ENCODE data around the gene RARG.

RARG gene

DNA sequence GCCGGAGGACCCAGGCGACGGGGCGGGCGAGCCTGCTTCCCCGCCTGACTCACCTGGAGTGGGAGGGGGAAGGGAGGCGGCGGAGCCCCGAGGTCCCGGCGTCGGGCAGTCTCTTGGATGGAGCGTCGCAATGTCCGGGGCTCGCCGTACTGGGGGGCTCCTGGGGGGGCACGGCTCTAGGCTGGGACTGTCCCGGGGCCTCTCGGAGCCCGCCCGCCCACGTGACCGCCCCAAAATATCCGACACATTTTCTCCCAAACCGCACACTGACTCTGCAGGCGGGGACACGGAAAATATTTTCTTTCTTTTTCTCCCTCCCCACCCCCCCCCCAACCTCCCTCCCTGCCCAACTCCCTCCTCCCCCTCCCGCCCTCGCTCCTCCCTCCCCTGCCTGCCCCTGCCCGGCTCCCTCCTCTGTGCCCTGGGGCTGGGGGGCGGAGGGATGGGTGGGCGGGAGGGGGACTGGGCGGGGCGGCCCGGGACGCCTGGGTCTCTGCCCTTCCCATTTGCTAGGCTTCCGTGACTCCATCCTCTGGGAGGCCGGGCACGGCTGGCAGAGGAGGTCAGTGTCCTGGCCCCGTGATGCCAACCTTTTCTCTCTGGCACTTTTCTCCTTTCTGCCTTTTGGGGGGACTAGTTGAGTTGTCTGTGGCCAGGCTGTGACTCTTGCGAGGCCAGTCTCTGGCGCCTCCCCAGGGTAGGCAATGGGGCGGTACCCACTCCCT lies at the start of gene RARG:
Gene RARG (minus strand): TSS at position 289 of the 725 bp plus-strand sequence. CDS start 4,664 bp downstream, outside the sequence.
- peak; percentile 92 for DNase-seq (ENCODE audit: low spot score)

DNA sequence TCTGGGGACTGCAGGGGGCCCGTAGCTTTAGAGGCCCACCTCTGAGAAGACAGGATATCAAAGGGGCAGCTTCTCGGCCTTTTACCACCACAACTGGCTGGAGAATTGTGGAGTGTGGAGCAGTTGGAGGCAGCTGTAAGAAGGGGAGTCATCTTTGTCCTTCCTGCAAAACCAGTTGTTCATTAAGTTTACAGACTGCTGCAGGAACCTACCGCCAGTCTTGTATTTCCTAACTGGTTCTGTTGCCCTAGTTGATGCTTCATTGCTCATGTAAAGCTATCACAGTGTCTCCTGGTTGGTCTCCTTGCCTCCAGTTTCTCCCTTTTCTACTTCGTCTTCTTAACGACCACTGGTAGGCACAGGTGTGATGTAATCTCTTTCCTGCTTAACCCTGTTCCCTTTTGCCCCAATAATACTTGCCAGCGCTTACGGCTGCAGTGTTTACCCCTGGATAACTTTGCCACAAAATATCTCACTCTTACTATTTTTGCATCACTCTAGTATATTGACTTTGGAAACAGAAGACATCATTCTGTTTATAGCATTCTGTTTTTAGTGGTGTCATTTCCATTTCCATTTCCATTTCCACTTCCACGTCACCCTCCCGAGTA lies 48.0 kb upstream of the RARG start:
- DNase-seq (ENCODE audit: low spot score) = no peak

DNA sequence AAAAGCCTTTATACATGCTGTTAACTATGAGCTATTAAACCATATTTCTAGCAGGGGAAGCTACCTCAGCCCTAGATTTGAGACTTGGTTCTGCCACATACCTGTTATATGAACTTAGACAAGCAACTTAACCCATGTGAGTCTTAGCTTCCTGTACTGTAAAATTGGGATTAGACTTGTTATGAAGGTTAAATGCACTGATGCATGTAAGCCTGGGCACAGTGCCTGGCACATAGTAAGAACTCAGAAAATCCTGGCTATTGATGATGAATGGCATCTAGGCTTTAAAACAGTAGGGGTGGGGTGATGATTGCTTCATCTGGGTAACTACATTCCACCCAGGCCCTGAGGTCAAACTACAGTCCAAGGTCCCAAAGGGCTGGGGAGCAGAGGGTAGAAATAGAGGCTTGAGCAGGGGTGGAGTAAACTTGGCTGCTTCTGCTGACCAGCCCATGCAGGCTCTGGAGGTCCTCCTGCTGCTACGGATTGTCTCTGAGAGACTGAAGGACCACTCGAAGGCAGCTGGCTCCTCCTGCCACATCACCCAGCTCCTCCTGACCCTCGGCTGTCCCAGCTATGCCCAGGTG lies 47.4 kb upstream of the RARG start:
- DNase-seq (ENCODE audit: low spot score) = no peak

DNA sequence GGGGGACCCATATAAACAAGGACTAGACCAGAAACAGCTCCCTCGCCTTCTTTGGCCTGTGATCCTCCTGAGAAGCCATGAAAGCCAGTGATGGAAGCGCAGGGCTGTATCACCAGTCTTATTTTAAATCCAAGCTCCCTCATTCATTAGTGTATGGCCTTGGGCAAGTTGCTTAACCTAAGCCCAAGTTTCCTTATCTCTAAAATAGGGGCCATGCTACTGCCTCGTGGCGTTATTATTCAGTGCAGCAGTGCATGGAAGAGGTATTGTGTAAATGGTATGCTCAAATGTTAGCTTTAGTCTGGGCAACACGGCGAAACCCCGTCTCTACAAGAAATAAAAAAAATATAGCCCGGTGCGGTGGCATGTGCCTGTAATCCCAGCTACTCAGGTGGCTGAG lies 46.0 kb upstream of the RARG start:
- DNase-seq (ENCODE audit: low spot score) = no peak

DNA sequence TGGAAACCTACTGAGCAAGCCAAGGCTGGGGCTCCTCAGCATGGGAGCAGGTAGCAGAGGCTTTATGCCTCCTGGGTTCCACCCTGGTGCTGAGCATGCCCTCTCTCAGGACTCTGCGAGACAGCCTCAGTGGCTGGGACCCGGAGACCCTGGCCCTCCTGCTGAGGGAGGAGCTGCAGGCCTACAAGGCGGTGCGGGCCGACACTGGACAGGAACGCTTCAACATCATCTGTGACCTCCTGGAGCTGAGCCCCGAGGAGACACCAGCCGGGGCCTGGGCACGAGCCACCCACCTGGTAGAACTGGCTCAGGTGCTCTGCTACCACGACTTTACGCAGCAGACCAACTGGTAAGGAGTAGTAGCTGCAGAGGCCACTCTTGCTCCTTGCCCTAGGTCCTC lies 44.5 kb upstream of the RARG start:
- DNase-seq (ENCODE audit: low spot score) = no peak

DNA sequence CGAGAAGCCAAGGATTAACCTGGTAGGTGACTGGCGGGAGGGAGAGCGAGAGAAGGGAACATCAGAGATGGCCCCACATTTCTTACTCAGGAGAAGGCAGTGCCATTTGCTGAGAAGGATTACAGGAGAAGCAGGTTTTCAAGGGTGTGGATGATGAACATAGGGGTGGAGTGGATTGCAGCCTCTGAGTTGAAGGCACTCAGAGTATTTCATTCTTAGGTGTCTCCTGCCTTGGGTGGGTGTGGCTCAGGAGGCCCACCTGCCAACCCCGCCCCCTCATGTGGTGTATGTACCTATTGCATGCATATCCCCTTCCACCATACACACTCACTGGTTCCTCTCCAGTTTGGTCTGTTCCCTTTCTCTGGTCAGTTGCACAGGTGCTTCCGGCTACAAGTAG lies 42.4 kb upstream of the RARG start:
- DNase-seq (ENCODE audit: low spot score) = no peak

DNA sequence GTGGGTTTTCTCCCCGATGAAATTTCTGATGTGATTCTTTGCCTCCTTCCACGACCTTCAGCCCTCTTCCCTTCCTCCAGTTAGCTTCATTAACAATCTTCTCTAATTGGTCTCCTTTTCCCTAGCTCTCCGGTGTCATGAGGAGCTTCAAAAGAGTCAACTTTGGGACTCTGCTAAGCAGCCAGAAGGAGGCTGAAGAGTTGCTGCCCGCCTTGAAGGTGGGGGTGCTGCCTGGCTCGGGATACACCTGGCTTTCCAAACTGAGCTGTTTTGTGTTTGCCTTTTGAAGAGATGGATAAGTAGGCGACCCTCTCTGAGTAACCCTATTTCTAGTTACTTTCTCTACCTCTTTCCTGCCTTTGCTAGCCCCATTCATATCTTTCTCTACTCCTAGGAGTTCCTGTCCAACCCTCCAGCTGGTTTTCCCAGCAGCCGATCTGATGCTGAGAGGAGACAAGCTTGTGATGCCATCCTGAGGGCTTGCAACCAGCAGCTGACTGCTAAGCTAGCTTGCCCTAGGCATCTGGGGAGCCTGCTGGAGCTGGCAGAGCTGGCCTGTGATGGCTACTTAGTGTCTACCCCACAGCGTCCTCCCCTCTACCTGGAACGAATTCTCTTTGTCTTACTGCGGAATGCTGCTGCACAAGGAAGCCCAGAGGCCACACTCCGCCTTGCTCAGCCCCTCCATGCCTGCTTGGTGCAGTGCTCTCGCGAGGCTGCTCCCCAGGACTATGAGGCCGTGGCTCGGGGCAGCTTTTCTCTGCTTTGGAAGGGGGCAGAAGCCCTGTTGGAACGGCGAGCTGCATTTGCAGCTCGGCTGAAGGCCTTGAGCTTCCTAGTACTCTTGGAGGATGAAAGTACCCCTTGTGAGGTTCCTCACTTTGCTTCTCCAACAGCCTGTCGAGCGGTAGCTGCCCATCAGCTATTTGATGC lies 36.9 kb upstream of the RARG start:
- DNase-seq (ENCODE audit: low spot score) = peak; percentile 34

DNA sequence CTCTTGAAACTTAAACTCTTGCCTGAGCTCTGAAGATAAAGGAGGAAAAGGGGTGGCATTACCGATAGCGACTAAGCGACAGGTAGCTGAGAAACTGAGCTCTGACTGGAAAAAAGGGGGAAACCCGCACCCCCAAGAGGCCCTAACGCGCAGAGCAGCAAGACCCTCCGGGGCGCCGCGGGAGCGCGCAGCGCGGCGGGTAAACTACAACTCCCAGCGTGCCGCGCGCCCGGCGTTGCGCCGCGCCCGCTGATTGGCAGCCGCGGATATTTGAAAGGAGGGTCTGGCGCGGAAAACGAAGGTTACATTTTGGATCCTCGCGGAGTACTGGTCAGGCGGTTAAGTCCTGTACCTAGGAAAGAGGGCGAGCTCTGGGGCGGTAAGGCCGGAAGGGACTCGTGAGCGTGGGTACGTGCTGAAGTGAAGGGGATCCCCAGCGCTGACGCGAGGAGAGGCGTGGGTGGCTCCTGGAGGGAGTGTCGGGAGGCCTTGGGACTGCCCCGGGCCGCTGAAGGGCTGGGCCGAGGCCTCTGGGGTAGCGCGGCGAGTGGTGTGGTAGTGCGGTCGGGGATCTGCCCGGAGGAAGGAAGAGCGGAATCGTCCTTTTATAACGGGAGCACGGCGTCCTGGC lies 36.1 kb upstream of the RARG start, which contains the start of gene ESPL1:
Gene ESPL1 (plus strand): TSS at position 301 of the 631 bp plus-strand sequence. CDS start 468 bp downstream, outside the sequence.
- peak; percentile 93 for DNase-seq (ENCODE audit: low spot score)

DNA sequence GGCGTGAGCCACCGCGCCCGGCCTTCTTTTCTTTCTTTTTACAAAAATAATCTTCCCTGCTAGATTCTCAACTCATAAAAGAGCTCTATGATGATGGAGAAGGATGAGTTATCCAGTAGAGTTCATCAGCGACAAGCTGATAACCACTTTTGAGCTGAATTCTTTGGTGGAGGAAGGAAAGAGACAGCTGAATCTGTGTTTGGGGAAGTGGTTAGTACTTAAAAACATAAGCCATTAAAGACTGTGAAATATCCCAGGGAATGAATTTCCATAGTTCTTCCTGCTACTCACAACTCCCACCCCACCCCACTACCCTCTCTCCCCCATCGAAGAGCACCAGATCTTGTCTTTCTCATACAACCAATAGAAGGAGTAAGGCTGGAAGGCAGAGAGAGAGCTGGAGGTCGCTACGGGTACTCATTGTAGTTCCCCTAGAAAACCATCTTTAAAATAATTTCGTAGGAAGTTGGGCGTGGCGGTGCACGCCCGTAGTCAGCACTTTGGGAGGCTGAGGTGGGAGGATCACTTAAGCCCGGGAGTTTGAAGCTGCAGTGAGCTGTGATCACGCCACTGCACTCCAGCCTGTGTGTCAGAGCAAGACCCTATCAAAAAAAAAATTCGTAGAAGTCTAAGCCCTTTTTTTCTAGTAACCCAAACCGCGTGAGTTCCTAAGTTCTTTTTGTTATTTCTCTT lies 35.4 kb upstream of the RARG start:
- no peak for DNase-seq (ENCODE audit: low spot score)

DNA sequence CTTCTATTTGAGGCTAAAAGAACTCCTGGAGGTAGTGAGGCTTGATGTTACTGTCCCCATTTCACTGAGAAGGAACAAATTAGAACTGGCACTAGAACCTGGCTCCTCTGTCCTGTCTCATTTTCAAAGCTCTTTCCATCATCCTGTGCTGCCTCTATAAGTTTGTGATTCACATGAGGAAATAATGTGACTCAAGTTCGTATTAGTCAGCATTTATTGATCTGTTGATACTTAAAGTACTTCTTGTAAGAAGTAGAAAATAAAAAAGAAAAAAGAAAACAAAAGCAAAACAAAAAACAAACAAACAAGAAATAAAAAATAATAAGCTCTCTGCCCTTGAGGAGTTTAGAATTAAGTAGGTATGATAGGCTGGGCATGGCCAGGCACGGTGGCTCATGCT lies 33.8 kb upstream of the RARG start:
- no peak for DNase-seq (ENCODE audit: low spot score)

DNA sequence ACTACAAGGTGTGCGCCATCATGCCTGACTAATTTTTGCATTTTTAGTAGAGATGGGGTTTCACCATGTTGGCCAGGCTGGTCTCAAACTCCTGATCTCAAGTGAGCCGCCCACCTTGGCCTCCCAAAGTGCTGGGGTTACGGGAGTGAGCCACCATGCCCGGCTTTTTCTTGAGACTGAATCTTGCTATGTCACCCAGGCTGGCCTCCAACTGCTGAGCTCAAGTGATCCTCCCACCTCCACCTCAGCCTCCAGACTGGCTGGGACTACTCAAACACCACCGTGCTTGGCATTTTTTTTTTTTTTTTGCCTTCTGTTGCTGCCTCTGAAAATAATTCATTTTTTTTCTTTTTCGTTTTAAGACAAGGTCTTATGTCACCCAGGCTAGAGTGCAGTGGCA lies 27.9 kb upstream of the RARG start:
- DNase-seq (ENCODE audit: low spot score) = no peak

DNA sequence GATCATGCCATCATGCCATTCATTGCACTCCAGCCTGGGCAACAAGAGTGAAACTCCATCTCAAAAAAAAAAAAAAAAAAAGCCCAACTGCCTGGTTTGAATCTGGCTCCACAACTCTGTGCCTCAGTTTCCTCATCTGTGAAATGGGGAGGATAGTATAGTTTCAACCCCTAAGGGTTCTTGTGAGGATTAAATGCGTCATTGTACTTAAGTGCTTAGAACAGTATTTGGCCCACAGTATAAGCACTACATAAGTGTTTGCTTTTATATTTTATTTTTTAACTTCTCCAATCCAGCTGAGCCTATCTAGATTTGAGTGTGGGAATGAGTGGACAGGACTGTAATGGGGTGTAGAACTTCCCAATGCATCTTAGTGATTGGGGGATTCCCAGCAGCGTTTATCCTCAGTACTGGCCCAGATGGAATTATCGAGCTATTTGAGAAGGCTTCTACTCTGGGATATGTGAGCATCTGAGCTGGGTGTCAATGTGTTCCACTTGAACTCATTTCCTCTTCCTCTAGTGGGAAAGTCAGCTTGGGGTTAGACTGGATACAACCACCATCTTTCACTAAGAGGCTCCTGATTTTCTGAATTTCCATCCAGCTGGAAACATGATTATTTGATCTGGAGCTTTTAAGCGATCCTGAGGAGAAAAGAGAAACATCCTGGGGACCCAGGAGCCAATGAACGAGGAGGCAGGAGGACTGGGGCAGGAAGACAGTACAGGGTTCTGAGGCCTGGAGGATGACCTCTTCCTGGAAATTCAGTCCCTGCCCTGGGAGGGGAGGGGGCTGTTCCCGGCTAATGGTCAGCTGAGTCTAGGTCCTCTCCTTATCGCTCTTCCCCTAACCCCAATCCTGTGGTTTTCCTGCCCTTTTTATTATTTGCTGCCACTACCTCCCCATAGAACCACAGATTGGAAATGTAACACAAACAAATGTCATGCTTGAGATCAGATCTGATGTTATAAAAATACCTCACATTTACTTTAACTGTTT lies 26.8 kb upstream of the RARG start:
- DNase-seq (ENCODE audit: low spot score) = no peak

DNA sequence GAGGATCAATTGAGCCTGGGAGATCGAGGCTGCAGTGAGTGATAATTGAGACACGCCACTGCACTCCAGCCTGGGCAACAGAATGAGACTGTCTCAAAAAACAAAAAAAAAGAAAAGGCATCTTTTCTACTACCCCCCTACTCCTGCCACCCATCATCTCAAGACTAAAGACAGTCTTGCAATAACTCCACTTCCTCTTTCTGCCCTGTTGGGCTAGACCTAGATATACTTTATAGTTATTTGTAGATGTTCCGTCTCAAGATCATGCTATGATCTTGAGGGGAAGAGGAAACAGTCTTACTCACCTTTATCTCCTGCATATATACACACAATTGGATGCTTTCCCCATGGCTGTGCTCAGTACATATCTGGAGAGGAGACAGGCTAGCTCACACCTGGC lies 24.0 kb upstream of the RARG start:
- DNase-seq (ENCODE audit: low spot score) = no peak

DNA sequence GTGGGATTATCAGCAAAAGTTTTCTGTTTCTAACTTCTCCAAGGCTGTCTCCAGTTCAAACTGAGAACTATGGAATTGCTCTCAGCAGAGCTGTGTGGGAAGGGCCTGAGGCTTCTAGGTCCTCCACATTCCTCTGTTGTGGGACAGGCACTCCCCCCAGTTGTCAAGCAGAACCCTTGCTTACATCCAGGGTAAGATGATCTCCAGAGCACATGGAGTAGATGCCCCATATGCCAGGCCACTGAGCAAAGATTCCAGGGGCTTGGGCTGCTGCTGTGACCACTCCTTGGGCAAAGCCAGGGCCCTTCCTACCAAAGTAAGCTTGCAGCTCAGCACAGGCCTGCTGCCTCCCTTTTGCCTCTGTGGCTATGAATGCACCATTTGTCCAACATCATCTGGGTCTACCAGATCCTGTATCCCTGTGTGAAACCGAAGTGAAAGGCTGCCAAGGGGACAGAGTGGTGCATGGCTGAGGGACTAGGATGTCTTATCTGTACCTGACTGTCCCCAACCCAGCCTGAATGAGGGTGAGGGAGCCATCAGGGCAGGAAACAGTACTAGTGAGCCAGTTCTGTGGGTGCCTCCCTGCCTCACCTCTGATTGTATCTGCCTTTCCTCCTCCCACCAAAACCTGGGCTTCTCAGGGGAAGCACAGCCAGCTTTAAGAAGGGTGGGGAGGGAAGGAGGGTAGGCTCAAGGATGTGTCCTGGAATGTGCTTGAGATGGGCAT lies 23.0 kb upstream of the RARG start:
- DNase-seq (ENCODE audit: low spot score) = peak; percentile 2

DNA sequence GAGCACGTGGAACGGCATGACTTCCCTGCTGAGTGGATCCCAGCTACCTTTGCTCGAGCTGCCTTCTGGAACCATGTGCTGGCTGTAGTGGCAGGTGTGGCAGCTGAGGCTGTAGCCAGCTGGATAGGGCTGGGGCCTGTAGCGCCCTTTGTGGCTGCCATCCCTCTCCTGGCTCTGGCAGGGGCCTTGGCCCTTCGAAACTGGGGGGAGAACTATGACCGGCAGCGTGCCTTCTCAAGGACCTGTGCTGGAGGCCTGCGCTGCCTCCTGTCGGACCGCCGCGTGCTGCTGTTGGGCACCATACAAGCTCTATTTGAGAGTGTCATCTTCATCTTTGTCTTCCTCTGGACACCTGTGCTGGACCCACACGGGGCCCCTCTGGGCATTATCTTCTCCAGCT lies 21.3 kb upstream of the RARG start:
- DNase-seq (ENCODE audit: low spot score) = no peak

DNA sequence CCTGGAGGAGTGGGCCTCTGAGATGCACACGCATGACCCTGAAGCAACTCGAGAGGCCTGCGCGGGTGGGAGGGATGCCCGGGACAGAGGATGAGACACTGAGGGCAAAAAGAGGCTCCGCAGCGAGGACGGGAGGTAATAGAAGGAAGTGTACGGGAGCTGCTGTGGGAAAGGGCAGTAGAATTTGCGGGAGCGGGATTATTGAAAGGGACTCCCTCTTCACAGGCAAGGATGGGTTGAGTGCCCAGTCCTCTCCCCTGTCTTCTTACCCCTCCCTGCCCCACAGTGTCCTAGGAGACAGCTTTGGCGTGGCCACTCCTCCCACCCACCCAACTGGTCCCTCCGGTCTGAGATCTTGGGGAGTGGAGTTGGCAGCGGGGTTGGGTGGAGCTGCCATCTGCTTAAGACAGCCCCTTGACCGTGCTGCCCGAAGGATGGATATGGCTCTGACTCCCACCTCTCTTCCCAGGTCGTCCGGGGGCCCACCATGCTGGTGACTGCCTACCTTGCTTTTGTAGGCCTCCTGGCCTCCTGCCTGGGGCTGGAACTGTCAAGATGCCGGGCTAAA lies 20.4 kb upstream of the RARG start:
- DNase-seq (ENCODE audit: low spot score) = no peak

DNA sequence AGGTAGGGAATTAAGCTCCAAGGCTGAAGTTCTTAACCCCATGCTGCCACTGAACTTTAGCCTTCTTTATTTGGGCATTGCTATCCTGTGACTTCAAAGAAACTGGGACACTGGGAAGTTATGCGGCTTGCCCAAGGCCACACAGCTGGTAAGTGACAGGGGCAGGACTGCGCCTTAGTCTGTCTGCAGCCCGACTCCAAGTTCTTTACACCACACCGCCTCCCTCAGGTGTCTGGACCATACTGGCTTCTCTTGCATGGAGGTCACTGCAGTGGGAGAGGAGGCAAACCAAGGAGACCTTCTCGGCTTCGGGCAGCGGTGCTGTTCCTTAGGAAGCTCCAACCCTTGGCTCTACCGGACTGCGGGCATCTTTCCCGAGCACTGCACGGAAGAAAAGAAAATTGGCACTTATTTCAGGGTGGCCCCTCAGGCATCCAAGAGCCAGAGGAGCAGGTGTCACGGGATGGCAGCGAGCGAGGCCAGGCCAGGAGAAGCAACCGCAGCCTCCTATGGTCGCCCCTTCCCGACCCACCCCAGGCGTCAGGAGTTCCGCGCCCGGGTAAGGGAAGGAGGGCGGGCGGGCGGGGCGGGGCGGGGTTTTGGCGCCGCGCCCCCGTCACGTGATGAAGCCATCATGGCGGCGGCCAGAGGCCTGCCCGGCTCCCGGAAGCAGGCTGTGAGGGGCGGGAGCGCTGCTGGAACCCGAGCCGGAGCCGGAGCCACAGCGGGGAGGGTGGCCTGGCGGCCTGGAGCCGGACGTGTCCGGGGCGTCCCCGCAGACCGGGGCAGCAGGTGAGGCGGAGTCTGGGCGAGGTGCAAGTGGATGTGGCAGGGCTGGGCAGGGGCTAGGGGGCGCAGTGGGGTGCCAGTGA lies 19.7 kb upstream of the RARG start:
- DNase-seq (ENCODE audit: low spot score) = peak; percentile 96

DNA sequence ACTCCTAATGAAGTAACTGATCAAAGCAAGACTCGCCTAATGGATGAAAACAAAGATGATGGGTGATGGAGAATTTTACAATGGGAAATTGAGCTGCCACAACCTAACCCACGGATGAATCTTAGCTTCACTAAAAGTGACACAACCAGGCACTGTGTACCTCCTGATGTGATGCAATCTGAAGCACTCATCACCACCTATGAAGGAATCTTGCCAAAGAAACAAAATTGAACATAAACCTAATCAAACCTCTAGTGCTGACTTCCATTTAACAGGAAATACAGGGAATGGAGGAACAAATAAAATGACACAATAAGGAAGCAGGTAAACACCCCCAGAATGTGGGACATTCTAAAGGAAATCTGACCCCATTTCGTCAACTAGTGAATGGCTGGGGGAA lies 13.3 kb upstream of the RARG start:
- DNase-seq (ENCODE audit: low spot score) = no peak

All from AG20443 (cell line).